Activated CD8-positive, alpha-beta memory T cell treated with anti-CD3 and anti-CD28 coated beads for 4 hours (primary cell): ENCODE results near the gene TRMT2A.

Experiments
- DNase-seq, 2 donors: peaks; one replicate each; pipeline ENCODE4 v3.0.0-alpha.2; 2020; ENCODE audit warnings: low read depth in 2 of 2

Gene TRMT2A

GRCh38 chr22:20062043-20062765 is 54.8 kb downstream of the TRMT2A start:
- no peak for DNase-seq
